GM18861 (cell line): ENCODE data around the gene ARSD.

ENCODE experiments used
- ATAC-seq: cut with Tn5 transposase; IDR thresholded peaks from one replicate; pipeline ENCODE4 v1.9.1; 2021; ENCODE audit not compliant: unreplicated experiment

The ARSD gene

GRCh38 chrX:2862404-2862803 is 66.7 kb downstream of the ARSD start:
- no peak for ATAC-seq

- ATAC-seq: no peak
Measured at GRCh38 chrX:2859197-2859797, 69.8 kb downstream of the ARSD start.

GRCh38 chrX:2857566-2857965 is 71.6 kb downstream of the ARSD start:
- ATAC-seq: no peak

GRCh38 chrX:2855761-2856160 is 73.4 kb downstream of the ARSD start:
- no peak for ATAC-seq

GRCh38 chrX:2854918-2855317 is 74.2 kb downstream of the ARSD start:
- no peak for ATAC-seq
